ENCODE data around the gene DLGAP1.

The DLGAP1 gene

GRCh38 chr18:3577281-3577855 is 877.7 kb downstream of the DLGAP1 start:
- no peak for TF ChIP-seq POU6F1 (CRISPR knock-in tag; IDR thresholded peaks at IDR 0.05; ENCODE audit: borderline replicate concordance, low read depth)
- no peak for TF ChIP-seq PATZ1 (CRISPR knock-in tag; IDR thresholded peaks at IDR 0.05; ENCODE audit: borderline replicate concordance)
- no peak for TF ChIP-seq ZNF70 (CRISPR knock-in tag; IDR thresholded peaks at IDR 0.05)
- TF ChIP-seq BACH2 (CRISPR knock-in tag; IDR thresholded peaks at IDR 0.05; ENCODE audit: borderline replicate concordance): no peak
- no peak for TF ChIP-seq CREB5 (CRISPR knock-in tag; IDR thresholded peaks at IDR 0.05; ENCODE audit: low read depth)
- TF ChIP-seq GLIS3 (CRISPR knock-in tag; IDR thresholded peaks at IDR 0.05): no peak
- TF ChIP-seq TCF4 (CRISPR knock-in tag; IDR thresholded peaks at IDR 0.05; ENCODE audit: borderline replicate concordance): no peak
- no peak for TF ChIP-seq ISL1 (CRISPR knock-in tag; IDR thresholded peaks at IDR 0.05)
- no peak for TF ChIP-seq ZFP30 (CRISPR knock-in tag; IDR thresholded peaks at IDR 0.05)
- TF ChIP-seq CSDC2 (CRISPR knock-in tag; IDR thresholded peaks at IDR 0.05): no peak
- no peak for TF ChIP-seq ESRRG (CRISPR knock-in tag; IDR thresholded peaks at IDR 0.05)
- TF ChIP-seq ZNF8 (CRISPR knock-in tag; IDR thresholded peaks at IDR 0.05): no peak
- ATAC-seq: no peak

- TF ChIP-seq ZC3H10 (CRISPR knock-in tag; IDR thresholded peaks at IDR 0.05) (no peak), TSHZ2 (CRISPR knock-in tag; IDR thresholded peaks at IDR 0.05) (no peak), ARNTL (CRISPR knock-in tag; IDR thresholded peaks at IDR 0.05; ENCODE audit: borderline replicate concordance, low read depth) (no peak), TOX (CRISPR knock-in tag; IDR thresholded peaks at IDR 0.05; ENCODE audit: borderline replicate concordance) (no peak), ZFP30 (CRISPR knock-in tag; IDR thresholded peaks at IDR 0.05) (no peak), SNAI2 (CRISPR knock-in tag; IDR thresholded peaks at IDR 0.05) (no peak), CSDC2 (CRISPR knock-in tag; IDR thresholded peaks at IDR 0.05) (no peak), POU6F1 (CRISPR knock-in tag; IDR thresholded peaks at IDR 0.05; ENCODE audit: borderline replicate concordance, low read depth) (no peak), ESRRG (CRISPR knock-in tag; IDR thresholded peaks at IDR 0.05) (no peak), CSRNP3 (CRISPR knock-in tag; IDR thresholded peaks at IDR 0.05) (no peak), OSR1 (CRISPR knock-in tag; IDR thresholded peaks at IDR 0.05) (no peak), ZFP3 (CRISPR knock-in tag; IDR thresholded peaks at IDR 0.05) (no peak), BACH2 (CRISPR knock-in tag; IDR thresholded peaks at IDR 0.05; ENCODE audit: borderline replicate concordance) (no peak), TCF4 (CRISPR knock-in tag; IDR thresholded peaks at IDR 0.05; ENCODE audit: borderline replicate concordance) (no peak), ZNF70 (CRISPR knock-in tag; IDR thresholded peaks at IDR 0.05) (no peak)
- no peak for ATAC-seq
Observed at GRCh38 chr18:3572761-3573160, 882.3 kb downstream of the DLGAP1 start.

Data from SK-N-SH treated with all-trans-retinoic acid at 6 μM for 48 hours (cell line).